Esophagus squamous epithelium (tissue), 5 donors: ENCODE results near the gene ANTXR1. TPM values are rescaled to one million over a fixed set of nuclear protein-coding genes. Genes with fewer than 3 reads are reported as not detected.
A peak's percentile ranks its signal among the peaks of the same experiment; 100 is the strongest.

ENCODE experiments used
- DNase-seq: peaks from one replicate; lab custom pipeline; 2025; lab: John Stamatoyannopoulos, UW
- H3K27ac ChIP-seq, 4 donors: fragments of 200-600 bp; sonication (generic); one replicate each; pipeline ENCODE4 v1.5.1; 2016 to 2019; ENCODE audit warnings: mild to moderate bottlenecking in 1 of 4
- H3K27me3 ChIP-seq, 4 donors: fragments of 200-600 bp; sonication (generic); 1 replicate in 3 of 4; 2 replicates in 1 of 4; pipeline versions ENCODE4 v1.5.1 to v1.6.0; 2017 to 2021; ENCODE audit warnings: antibody characterized with exemption in 1 of 4
- H3K36me3 ChIP-seq, 3 donors: fragments of 200-600 bp; sonication (generic); one replicate each; pipeline ENCODE4 v1.5.1; 2016 to 2019
- H3K4me1 ChIP-seq, 3 donors: fragments of 200-600 bp; sonication (generic); one replicate each; pipeline ENCODE4 v1.5.1; 2017 to 2019
- H3K4me3 ChIP-seq, 4 donors: fragments of 200-600 bp; sonication (generic); 1 replicate in 3 of 4; 2 replicates in 1 of 4; pipeline ENCODE4 v1.5.1; 2016 to 2019; ENCODE audit warnings: mild to moderate bottlenecking in 2 of 4, moderate library complexity in 1 of 4
- H3K9me3 ChIP-seq, 3 donors: fragments of 200-600 bp; sonication (generic); one replicate each; pipeline ENCODE4 v1.5.1; 2016 to 2019
- CTCF ChIP-seq, 6 experiments: fragments of 450-650 bp in 4 of 6; fragments of 200-600 bp in 2 of 6; sonication (generic) in 2 of 6; IDR thresholded peaks; one replicate each; pipeline ENCODE4 v1.5.1; 2016 to 2019; ENCODE audit warnings: antibody characterized with exemption in 6 of 6, mild to moderate bottlenecking in 4 of 6, moderate library complexity in 4 of 6
- POLR2A ChIP-seq, 4 donors: fragments of 450-650 bp; IDR thresholded peaks; one replicate each; pipeline ENCODE4 v1.6.1; 2017; ENCODE audit warnings: antibody characterized with exemption in 4 of 4, mild to moderate bottlenecking in 4 of 4, moderate library complexity in 3 of 4
- WGBS, 2 donors: methylation state at CpG; one replicate each; pipeline ENCODE4 v1.1.5; 2018; 5-methylcytosine and 5-hydroxymethylcytosine counted together
- intact Hi-C: fragments of 100-400 bp; cut with DNase I; formaldehyde crosslinking; loops from one replicate; pipeline ENCODE4 v1.15.0; 2022
- total RNA-seq, 4 donors: library from RNA; depleted of rRNA; stranded (reverse); fragments of >200 nt; gene quantifications; one replicate each; pipeline ENCODE4 v1.1.0, GENCODE V29; 2016
- donor health status: DM: yes; HTN: yes; CAD: no.

ANTXR1 gene
- total RNA-seq, 4 donors from 2014 or later = 7.8 to 50.9 (median 17.3) TPM

GRCh38 chr2:69152847-69153583 is 140.0 kb downstream of the ANTXR1 start:
- TF ChIP-seq POLR2A (IDR thresholded peaks at IDR 0.05) (no peak), CTCF (IDR thresholded peaks at IDR 0.05) (no peak)
- intact Hi-C loops = no loop called here
- no peaks in the 10 kb centered on the region for H3K9me3 ChIP-seq
- 62 to 86% methylated on average over 2 to 3 of the region's 3 CpGs for WGBS, 2 donors
- no peaks in the 10 kb centered on the region for H3K27me3 ChIP-seq
- peak overlapping the region in 3 of 4 donors; percentile 60 to 71 (median 60) for H3K27ac ChIP-seq
- H3K36me3 ChIP-seq = peaks cover 0 to 11% (median 0%) of the 10 kb centered on the region in 3 donors
- no peak overlapping the region for H3K4me3 ChIP-seq
- DNase-seq = no peak
- H3K4me1 ChIP-seq = peaks cover 0 to 57% (median 14%) of the 10 kb centered on the region in 3 donors

- Histone ChIP-seq H3K27ac (peak overlapping the region in 3 of 4 donors; percentile 60 to 77 (median 60)), H3K36me3 (peaks cover 0 to 11% (median 0%) of the 10 kb centered on the region in 3 donors), H3K4me3 (no peak overlapping the region), H3K27me3 (no peaks in the 10 kb centered on the region), H3K4me1 (peaks cover 0 to 52% (median 14%) of the 10 kb centered on the region in 3 donors), H3K9me3 (no peaks in the 10 kb centered on the region)
- WGBS, 2 donors = 13 to 23% methylated on average over 2 of the region's 2 CpGs
- TF ChIP-seq POLR2A (IDR thresholded peaks at IDR 0.05) = no peak
- no peak for TF ChIP-seq CTCF (IDR thresholded peaks at IDR 0.05)
- intact Hi-C loops = no loop called here
- DNase-seq = no peak
Observed at GRCh38 chr2:69154106-69154505, 141.1 kb downstream of the ANTXR1 start.

- H3K27ac ChIP-seq = no peak overlapping the region
- peaks cover 0 to 11% (median 0%) of the 10 kb centered on the region in 3 donors for H3K36me3 ChIP-seq
- intact Hi-C loops = no loop called here
- H3K4me1 ChIP-seq = peaks cover 0 to 59% (median 23%) of the 10 kb centered on the region in 3 donors
- no peaks in the 10 kb centered on the region for H3K9me3 ChIP-seq
- DNase-seq = no peak
- TF ChIP-seq POLR2A (IDR thresholded peaks at IDR 0.05) = no peak
- TF ChIP-seq CTCF (IDR thresholded peaks at IDR 0.05) = no peak
- H3K27me3 ChIP-seq = no peaks in the 10 kb centered on the region
- no peak overlapping the region for H3K4me3 ChIP-seq
- WGBS, 2 donors = 88 to 95% methylated on average over 9 to 10 of the region's 10 CpGs
Observed at GRCh38 chr2:69156624-69157023, 143.6 kb downstream of the ANTXR1 start.

GRCh38 chr2:69157441-69157840 is 144.5 kb downstream of the ANTXR1 start:
- Histone ChIP-seq H3K36me3 (peaks cover 0 to 11% (median 0%) of the 10 kb centered on the region in 3 donors), H3K4me3 (no peak overlapping the region), H3K27me3 (no peaks in the 10 kb centered on the region), H3K27ac (no peak overlapping the region), H3K9me3 (no peaks in the 10 kb centered on the region), H3K4me1 (peaks cover 1 to 60% (median 22%) of the 10 kb centered on the region in 3 donors)
- WGBS, 2 donors = 89 to 97% methylated on average over 3 of the region's 3 CpGs
- TF ChIP-seq CTCF (IDR thresholded peaks at IDR 0.05) (no peak), POLR2A (IDR thresholded peaks at IDR 0.05) (no peak)
- intact Hi-C loops = no loop called here
- no peak for DNase-seq

- Histone ChIP-seq H3K27me3 (no peaks in the 10 kb centered on the region), H3K4me1 (peaks cover 18 to 60% (median 41%) of the 10 kb centered on the region in 3 donors), H3K36me3 (peaks cover 0 to 11% (median 0%) of the 10 kb centered on the region in 3 donors), H3K4me3 (no peak overlapping the region), H3K9me3 (no peaks in the 10 kb centered on the region), H3K27ac (peak overlapping the region; percentile 12 to 69 (median 50))
- intact Hi-C loops = no loop called here
- DNase-seq = no peak
- WGBS, 2 donors = 38 to 45% methylated on average over 6 of the region's 6 CpGs
- no peak for TF ChIP-seq POLR2A (IDR thresholded peaks at IDR 0.05)
- peak in 5 of 6 experiments; percentile 28 to 78 (median 60) for TF ChIP-seq CTCF (IDR thresholded peaks at IDR 0.05)
Observed at GRCh38 chr2:69159986-69160385, 147.0 kb downstream of the ANTXR1 start.
